Kidney (tissue), 14 donors: ENCODE data around the gene MRTFB. TPM values are rescaled to one million over a fixed set of nuclear protein-coding genes. Genes with fewer than 3 reads are reported as not detected.

Experiments
- DNase-seq, 5 donors: peaks; one replicate each; pipeline ENCODE4 v3.0.0-alpha.2; 2013 to 2020
- FAIRE-seq: peaks from 2 replicates; lab custom pipeline; 2012; peaks lifted over from hg19 to GRCh38; lab: Jason Lieb, UNC
- H3K27ac ChIP-seq, 2 donors: one replicate each; pipeline ENCODE4 v1.7.0; 2013; ENCODE audit warnings: low read depth in 2 of 2, low read length in 2 of 2, inconsistent platforms in 1 of 2
- H3K27me3 ChIP-seq: one replicate; pipeline ENCODE4 v1.7.1; 2013; ENCODE audit warnings: low read length, inconsistent platforms; ENCODE audit not compliant: control insufficient read depth, insufficient read depth
- H3K36me3 ChIP-seq, 3 donors: one replicate each; pipeline versions ENCODE4 v1.7.0 to v1.7.1; 2013; ENCODE audit warnings: low read length in 3 of 3, control low read depth in 1 of 3, inconsistent platforms in 1 of 3; ENCODE audit not compliant: insufficient read depth in 3 of 3, control insufficient read depth in 2 of 3
- H3K4me1 ChIP-seq, 3 donors: one replicate each; pipeline versions ENCODE4 v1.7.0 to v1.7.1; 2013; ENCODE audit warnings: low read length in 3 of 3, inconsistent platforms in 1 of 3, low read depth in 1 of 3; ENCODE audit not compliant: control insufficient read depth in 2 of 3, insufficient read depth in 2 of 3
- H3K4me3 ChIP-seq, 3 donors: one replicate each; pipeline versions ENCODE4 v1.7.0 to v1.8.1; 2013; ENCODE audit warnings: low read length in 3 of 3, control low read depth in 1 of 3, inconsistent platforms in 1 of 3
- H3K9ac ChIP-seq, 3 donors: one replicate each; pipeline versions ENCODE4 v1.7.0 to v1.7.1; 2013; ENCODE audit warnings: low read length in 3 of 3, control low read depth in 1 of 3, inconsistent platforms in 1 of 3
- H3K9me3 ChIP-seq, 3 donors: one replicate each; pipeline versions ENCODE4 v1.7.0 to v1.7.1; 2013; ENCODE audit warnings: low read length in 3 of 3, control low read depth in 1 of 3, inconsistent platforms in 1 of 3; ENCODE audit not compliant: control insufficient read depth in 2 of 3, insufficient read depth in 1 of 3
- CTCF ChIP-seq: IDR thresholded peaks from 3 replicates; pipeline ENCODE4 v1.5.1; 2012; ENCODE audit warnings: mild to moderate bottlenecking, moderate library complexity, borderline replicate concordance; ENCODE audit not compliant: insufficient read depth; ENCODE audit errors: extremely low read depth
- intact Hi-C: fragments of 100-400 bp; cut with DNase I; formaldehyde crosslinking; loops from one replicate; pipeline ENCODE4 v1.11.1; 2022
- polyA plus RNA-seq: library from polyadenylated mRNA; stranded (reverse); fragments of 350-450 nt; fragmentation: Illumina TruSeq; extraction: RNeasy Lipid Tissue Mini Kit (QIAGEN cat#74804); gene quantifications from one replicate; pipeline ENCODE4 v1.2.3, GENCODE V29; 2014; ENCODE audit warnings: low read depth, low replicate concordance; ENCODE audit not compliant: insufficient read depth
- total RNA-seq: library from RNA; stranded (reverse); fragmentation: NEBNext Ultra II Directional; extraction: Animal tissue kit (Norgen Biotek cat#: 25700); gene quantifications from one replicate; pipeline ENCODE4 v1.2.1, GENCODE V29; 2021
- donor health status: control.
- donor health status: control.
- donor health status: control.
- donor health status: control.
- donor health status: control.
- donor health status: DM: yes; HTN: yes; CAD: no.
- donor health status: Normal renal cell carcinoma (clear cell type).

Gene MRTFB
- total and polyA plus RNA-seq, 2 donors from 2014 or later = 5.1 to 51.0 TPM

GRCh38 chr16:14097182-14097959, 26.3 kb downstream of the MRTFB start:
- Histone ChIP-seq H3K4me1 (peaks cover 0 to 24% (median 7%) of the 10 kb centered on the region in 3 donors), H3K9me3 (no peaks in the 10 kb centered on the region), H3K27me3 (no peaks in the 10 kb centered on the region), H3K27ac (peak overlapping the region; percentile 16 to 45), H3K4me3 (peak overlapping the region in 1 of 3 donors; percentile 5), H3K9ac (no peak overlapping the region), H3K36me3 (no peaks in the 10 kb centered on the region)
- intact Hi-C loops = no loop called here
- TF ChIP-seq CTCF = no peak
- FAIRE-seq (peak; percentile 92), DNase-seq (peak in 3 of 5 donors; percentile 58 to 91 (median 89))

- FAIRE-seq (no peak), DNase-seq (no peak)
- peaks cover 0 to 23% (median 11%) of the 10 kb centered on the region in 3 donors for H3K4me1 ChIP-seq
- H3K36me3 ChIP-seq = no peaks in the 10 kb centered on the region
- H3K9me3 ChIP-seq = no peaks in the 10 kb centered on the region
- H3K4me3 ChIP-seq = peak overlapping the region in 1 of 3 donors; percentile 5
- H3K27me3 ChIP-seq = no peaks in the 10 kb centered on the region
- intact Hi-C loops = no loop called here
- H3K27ac ChIP-seq = peak overlapping the region in 1 of 2 donors; percentile 16
- no peak overlapping the region for H3K9ac ChIP-seq
- TF ChIP-seq CTCF = no peak
Measured at GRCh38 chr16:14098081-14098480, 27.0 kb downstream of the MRTFB start.

- DNase-seq (no peak), FAIRE-seq (no peak)
- Histone ChIP-seq H3K36me3 (no peaks in the 10 kb centered on the region), H3K27ac (no peak overlapping the region), H3K9me3 (no peaks in the 10 kb centered on the region), H3K4me1 (peaks cover 0 to 19% (median 17%) of the 10 kb centered on the region in 3 donors), H3K27me3 (no peaks in the 10 kb centered on the region), H3K9ac (no peak overlapping the region), H3K4me3 (no peak overlapping the region)
- TF ChIP-seq CTCF = no peak
- intact Hi-C loops = no loop called here
Measured at GRCh38 chr16:14100825-14101224, 29.7 kb downstream of the MRTFB start.
